Activated B cell treated with CpG ODN at 0.5 μM for 24 hours (primary cell): Measurements from ENCODE around the gene FADD. TPM values are rescaled to one million over a fixed set of nuclear protein-coding genes. Genes with fewer than 3 reads are reported as not detected.

Experiments used
- ATAC-seq: fragments of 200-7000 bp; cut with Tn5 transposase; one replicate; pipeline ENCODE4 v1.10.0; 2021; ENCODE audit warnings: low read depth, mild to moderate bottlenecking, moderate library complexity
- CTCF ChIA-PET: fragments of 350-600 bp; sonication (Branson Sonifier 250); formaldehyde crosslinking; loops from one replicate; lab custom pipeline; 2021; ENCODE audit warnings: antibody characterized with exemption; lab: Charles Lee
- POLR2A ChIA-PET: fragments of 350-600 bp; sonication (Branson Sonifier 250); formaldehyde crosslinking; loops from one replicate; lab custom pipeline; 2021; ENCODE audit warnings: antibody characterized with exemption; lab: Charles Lee
- DNase-seq: peaks from one replicate; pipeline ENCODE4 v3.0.0; 2022
- H3K27ac Mint-ChIP-seq: one replicate; pipeline ENCODE4 v1.8.0; 2020; ENCODE audit warnings: mixed read lengths
- H3K27me3 Mint-ChIP-seq: one replicate; pipeline ENCODE4 v1.8.0; 2021; ENCODE audit warnings: mixed read lengths
- H3K36me3 Mint-ChIP-seq: one replicate; pipeline ENCODE4 v1.8.0; 2021; ENCODE audit warnings: low read depth, mixed read lengths
- H3K4me1 Mint-ChIP-seq: one replicate; pipeline ENCODE4 v1.8.0; 2021; ENCODE audit warnings: mixed read lengths
- H3K4me3 Mint-ChIP-seq: one replicate; pipeline ENCODE4 v1.8.0; 2020; ENCODE audit warnings: mild to moderate bottlenecking, mixed read lengths
- H3K9me3 Mint-ChIP-seq: one replicate; pipeline ENCODE4 v1.8.0; 2020; ENCODE audit warnings: mixed read lengths
- intact Hi-C: fragments of 100-400 bp; cut with micrococcal nuclease; formaldehyde crosslinking; loops from one replicate; pipeline ENCODE4 v1.15.1; 2024
- total RNA-seq: library from RNA; stranded (reverse); gene quantifications from 2 replicates; pipeline ENCODE4 v1.2.3, GENCODE V29; 2022
- TF ChIP-seq, protein P1 (sequence below): fragments of 200-600 bp; IDR thresholded peaks from one replicate; pipeline ENCODE4 v1.8.0; 2022; ENCODE audit warnings: antibody characterized with exemption, mild to moderate bottlenecking

The FADD gene
- total RNA-seq, 1 donor from 2014 or later = 31.2 TPM

DNA sequence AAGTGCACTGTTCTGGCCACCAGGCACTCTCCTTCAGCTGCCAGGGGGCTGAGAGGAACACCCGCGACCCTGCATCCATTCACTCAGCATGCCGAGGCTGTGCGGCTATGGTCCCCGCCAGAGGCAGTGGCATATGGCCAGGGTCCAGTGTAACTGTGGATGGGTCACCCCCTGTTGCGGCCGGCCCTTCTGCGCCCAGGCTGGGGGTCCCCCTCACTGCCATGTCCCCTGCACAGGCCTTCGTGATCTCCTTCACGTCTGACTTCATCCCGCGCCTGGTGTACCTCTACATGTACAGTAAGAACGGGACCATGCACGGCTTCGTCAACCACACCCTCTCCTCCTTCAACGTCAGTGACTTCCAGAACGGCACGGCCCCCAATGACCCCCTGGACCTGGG is 20.8 kb upstream of the FADD start:
- CTCF ChIA-PET = no interaction called here
- no peaks in the 10 kb centered on the region for H3K9me3 Mint-ChIP-seq

GRCh38 chr11:70183032-70183431 is 20.1 kb upstream of the FADD start:
- no peak overlapping the region for H3K4me3 Mint-ChIP-seq
- POLR2A ChIA-PET = no interaction called here

More for the DNA sequence above, 20.8 kb upstream of the FADD start:
- H3K27me3 Mint-ChIP-seq = peaks cover 2% of the 10 kb centered on the region
- no peaks in the 10 kb centered on the region for H3K4me1 Mint-ChIP-seq
- DNase-seq (no peak), ATAC-seq (no peak)
- H3K4me3 Mint-ChIP-seq = no peak overlapping the region
- no peaks in the 10 kb centered on the region for H3K36me3 Mint-ChIP-seq
- H3K27ac Mint-ChIP-seq = no peak overlapping the region
- TF ChIP-seq, protein P1, sequence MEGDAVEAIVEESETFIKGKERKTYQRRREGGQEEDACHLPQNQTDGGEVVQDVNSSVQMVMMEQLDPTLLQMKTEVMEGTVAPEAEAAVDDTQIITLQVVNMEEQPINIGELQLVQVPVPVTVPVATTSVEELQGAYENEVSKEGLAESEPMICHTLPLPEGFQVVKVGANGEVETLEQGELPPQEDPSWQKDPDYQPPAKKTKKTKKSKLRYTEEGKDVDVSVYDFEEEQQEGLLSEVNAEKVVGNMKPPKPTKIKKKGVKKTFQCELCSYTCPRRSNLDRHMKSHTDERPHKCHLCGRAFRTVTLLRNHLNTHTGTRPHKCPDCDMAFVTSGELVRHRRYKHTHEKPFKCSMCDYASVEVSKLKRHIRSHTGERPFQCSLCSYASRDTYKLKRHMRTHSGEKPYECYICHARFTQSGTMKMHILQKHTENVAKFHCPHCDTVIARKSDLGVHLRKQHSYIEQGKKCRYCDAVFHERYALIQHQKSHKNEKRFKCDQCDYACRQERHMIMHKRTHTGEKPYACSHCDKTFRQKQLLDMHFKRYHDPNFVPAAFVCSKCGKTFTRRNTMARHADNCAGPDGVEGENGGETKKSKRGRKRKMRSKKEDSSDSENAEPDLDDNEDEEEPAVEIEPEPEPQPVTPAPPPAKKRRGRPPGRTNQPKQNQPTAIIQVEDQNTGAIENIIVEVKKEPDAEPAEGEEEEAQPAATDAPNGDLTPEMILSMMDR = no peak
- intact Hi-C loops = no loop called here
- POLR2A ChIA-PET = no interaction called here

GRCh38 chr11:70183483-70184176 is 19.5 kb upstream of the FADD start:
- intact Hi-C loops = no loop called here
- Mint-ChIP-seq H3K27ac (no peak overlapping the region), H3K4me3 (no peak overlapping the region), H3K9me3 (no peaks in the 10 kb centered on the region), H3K27me3 (peaks cover 2% of the 10 kb centered on the region), H3K36me3 (no peaks in the 10 kb centered on the region), H3K4me1 (no peaks in the 10 kb centered on the region)
- no peak for ATAC-seq
- no peak for DNase-seq
- CTCF ChIA-PET = no interaction called here
- POLR2A ChIA-PET = no interaction called here
- TF ChIP-seq, protein P1 = no peak

More at GRCh38 chr11:70183032-70183431, 20.1 kb upstream of the FADD start:
- Mint-ChIP-seq H3K9me3 (no peaks in the 10 kb centered on the region), H3K27ac (no peak overlapping the region), H3K27me3 (peaks cover 2% of the 10 kb centered on the region), H3K36me3 (no peaks in the 10 kb centered on the region), H3K4me1 (no peaks in the 10 kb centered on the region)
- TF ChIP-seq, protein P1 = no peak
- intact Hi-C loops = no loop called here
- no peak for DNase-seq
- CTCF ChIA-PET = no interaction called here
- no peak for ATAC-seq

DNA sequence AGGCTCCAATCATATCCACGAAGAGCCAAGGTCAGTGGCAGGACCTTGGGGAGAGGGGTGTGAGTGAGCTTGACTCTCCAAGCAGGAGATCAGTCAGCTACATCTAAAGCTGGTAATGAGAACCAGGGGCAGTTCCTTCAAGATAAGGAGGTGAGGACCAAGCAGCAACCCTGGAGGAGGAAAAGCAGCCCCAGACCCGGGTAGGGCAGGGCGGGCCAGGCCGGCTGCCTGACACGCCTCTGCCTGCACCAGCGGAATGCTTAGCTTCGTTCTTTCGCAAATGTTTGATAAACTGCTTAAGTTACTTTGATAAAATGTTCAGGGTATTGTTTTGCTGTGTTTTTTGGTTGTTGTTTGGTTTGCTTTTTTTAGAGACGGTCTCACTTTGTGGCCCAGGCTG is 18.7 kb upstream of the FADD start:
- Mint-ChIP-seq H3K27me3 (peaks cover 2% of the 10 kb centered on the region), H3K36me3 (no peaks in the 10 kb centered on the region), H3K27ac (no peak overlapping the region), H3K4me3 (no peak overlapping the region), H3K4me1 (no peaks in the 10 kb centered on the region), H3K9me3 (no peaks in the 10 kb centered on the region)
- ChIA-PET CTCF (no interaction called here), POLR2A (no interaction called here)
- TF ChIP-seq, protein P1 = no peak
- intact Hi-C loops = no loop called here
- DNase-seq (no peak), ATAC-seq (no peak)

GRCh38 chr11:70185348-70186055 is 17.6 kb upstream of the FADD start:
- ATAC-seq = no peak
- Mint-ChIP-seq H3K9me3 (no peaks in the 10 kb centered on the region), H3K4me3 (no peak overlapping the region), H3K27me3 (peaks cover 2% of the 10 kb centered on the region), H3K27ac (no peak overlapping the region), H3K36me3 (no peaks in the 10 kb centered on the region), H3K4me1 (no peaks in the 10 kb centered on the region)
- TF ChIP-seq, protein P1 = no peak
- no peak for DNase-seq
- POLR2A ChIA-PET = no interaction called here
- intact Hi-C loops = no loop called here
- CTCF ChIA-PET = no interaction called here
